DMS79 treated with DMSO at 0.1 percent for 48 hours (cell line): ENCODE measurements around the gene ITPR2.
"Not testable (repeated sequence)": the region's sequence is repeated elsewhere in the genome, so short reads cannot be mapped to it uniquely, and the experiment has no call there.

Experiments used
- DNase-seq: peaks from one replicate; lab custom pipeline; 2025; lab: John Stamatoyannopoulos, UW

The ITPR2 gene

GRCh38 chr12:26832822-26833742 lies at the start of gene ITPR2:
ITPR2 (minus strand) TSS chr12:26833194; CDS start chr12:26832781, 413 bp downstream.
- peak; percentile 83 for DNase-seq

DNA sequence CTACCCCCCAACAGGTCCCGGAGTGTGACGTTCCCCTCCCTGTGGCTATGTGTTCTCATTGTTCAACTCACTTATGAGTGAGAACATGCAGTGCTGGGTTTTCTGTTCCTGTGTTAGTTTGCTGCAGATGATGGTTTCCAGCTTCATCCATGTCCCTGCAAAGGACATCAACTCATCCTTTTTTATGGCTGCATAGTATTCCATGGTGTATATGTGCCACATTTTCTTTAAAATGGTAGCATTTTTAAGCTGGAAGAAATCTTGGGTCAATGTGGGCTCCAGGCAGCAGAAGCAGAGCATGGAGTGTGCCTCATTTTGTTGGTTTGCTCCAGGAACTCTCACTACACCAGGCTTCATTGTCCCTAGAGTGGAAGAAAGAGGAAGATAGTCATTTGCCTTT lies 47.6 kb upstream of the ITPR2 start:
- no peak for DNase-seq

DNA sequence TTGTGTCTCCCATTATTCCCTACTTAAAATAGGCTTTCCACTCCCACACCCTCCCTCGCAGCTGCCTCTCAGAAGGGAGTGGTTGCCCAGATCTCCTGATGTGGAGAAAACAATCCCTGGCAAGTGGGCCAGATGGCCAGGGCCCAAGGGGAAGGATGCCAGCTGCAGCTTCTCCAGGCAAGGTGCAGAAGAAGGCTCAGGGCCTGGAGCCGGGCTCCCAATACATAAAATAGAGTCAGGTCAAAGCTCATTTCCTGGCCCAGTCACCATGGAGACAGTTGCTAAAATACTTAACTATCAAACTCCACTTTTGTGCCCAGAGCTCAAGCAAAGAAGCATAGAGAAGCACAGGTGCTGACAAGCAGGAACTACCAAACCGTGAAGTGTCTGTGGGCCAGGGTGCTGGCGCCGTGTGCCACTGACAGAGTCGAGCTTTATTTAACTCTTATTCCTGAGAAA lies 45.7 kb upstream of the ITPR2 start:
- DNase-seq: peak; percentile 94

DNA sequence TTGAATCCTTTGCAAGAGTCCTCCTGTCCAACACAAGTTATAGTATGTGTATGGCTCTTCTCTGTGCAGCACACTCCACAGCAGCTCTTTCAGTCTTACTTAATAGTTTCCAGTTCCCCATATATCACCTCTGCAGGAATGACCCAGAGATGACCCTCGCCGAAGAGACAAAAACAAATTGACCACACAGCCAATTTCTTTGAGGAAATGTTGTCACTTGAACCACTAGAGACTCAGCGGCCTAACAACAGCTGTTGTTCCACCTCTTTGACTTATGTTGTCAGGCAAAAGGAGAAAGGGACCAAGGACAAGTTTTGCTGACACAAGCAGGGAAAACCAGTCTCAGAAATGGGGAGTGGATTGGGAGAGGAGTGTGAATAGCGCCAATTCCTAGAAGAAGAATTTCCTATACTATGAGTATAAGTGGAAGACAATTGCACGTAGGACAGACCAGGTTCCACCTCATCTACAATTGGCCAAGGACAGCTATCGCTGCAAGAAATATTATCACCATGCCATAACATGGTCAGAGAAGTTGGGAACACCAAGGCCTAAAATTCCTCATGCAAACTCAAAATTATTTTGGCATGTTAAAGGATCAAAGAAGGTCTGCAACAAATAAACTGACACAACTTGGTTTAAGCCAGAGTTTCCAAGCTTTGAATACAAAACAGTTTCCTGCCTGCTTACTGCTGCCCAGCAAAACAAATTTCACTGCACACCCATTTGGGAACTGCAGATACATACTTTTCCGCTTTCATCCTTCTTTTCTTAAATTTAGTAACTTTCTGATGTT lies 41.7 kb upstream of the ITPR2 start:
- no peak for DNase-seq

GRCh38 chr12:26872625-26873024 lies 39.6 kb upstream of the ITPR2 start:
- peak; percentile 80 for DNase-seq

GRCh38 chr12:26871985-26872384 lies 39.0 kb upstream of the ITPR2 start:
- peak; percentile 77 for DNase-seq

DNA sequence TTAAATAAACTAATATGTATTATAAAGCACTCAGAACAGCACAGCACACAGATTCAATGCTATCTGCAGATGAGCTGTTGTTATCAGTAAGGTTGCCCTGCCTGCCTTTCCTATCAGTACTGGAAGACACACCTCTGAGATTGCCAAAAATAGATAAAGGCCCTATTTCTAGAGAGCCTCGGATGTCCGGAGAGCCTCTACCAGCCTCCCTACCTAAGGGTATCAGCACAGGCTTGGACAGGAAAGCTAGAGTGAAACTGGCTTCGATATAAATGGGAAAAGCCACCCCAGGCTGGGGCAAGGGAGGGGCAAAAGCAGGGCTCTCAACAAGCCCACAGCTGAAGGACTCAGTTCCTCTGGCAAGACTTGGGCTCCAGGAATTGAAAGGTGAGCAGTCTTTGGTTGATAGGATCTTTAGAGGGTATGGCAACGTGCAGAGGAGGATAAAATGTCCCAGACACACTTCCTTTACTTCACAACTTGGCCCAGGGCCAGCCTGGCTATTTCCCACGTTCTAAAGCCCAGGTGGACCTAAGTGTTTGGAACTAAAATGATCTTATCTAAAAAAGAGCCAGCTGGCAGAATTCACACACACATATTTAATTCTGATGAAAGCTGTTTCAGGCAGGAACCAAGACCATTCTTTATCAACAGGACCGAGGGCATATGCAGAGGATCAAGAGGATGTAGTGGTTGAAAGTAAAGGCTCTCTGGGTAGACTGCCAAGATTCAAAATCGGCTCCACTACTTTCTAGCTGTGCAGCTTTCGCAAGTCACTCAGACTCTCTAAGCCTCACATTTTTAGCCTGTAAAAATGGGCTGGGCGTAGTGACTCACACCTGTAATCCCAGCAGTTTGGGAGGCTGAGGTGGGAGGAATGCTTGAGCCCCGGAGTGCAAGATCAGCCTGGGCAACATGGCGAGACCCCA lies 37.8 kb upstream of the ITPR2 start:
- peak; percentile 96 for DNase-seq

DNA sequence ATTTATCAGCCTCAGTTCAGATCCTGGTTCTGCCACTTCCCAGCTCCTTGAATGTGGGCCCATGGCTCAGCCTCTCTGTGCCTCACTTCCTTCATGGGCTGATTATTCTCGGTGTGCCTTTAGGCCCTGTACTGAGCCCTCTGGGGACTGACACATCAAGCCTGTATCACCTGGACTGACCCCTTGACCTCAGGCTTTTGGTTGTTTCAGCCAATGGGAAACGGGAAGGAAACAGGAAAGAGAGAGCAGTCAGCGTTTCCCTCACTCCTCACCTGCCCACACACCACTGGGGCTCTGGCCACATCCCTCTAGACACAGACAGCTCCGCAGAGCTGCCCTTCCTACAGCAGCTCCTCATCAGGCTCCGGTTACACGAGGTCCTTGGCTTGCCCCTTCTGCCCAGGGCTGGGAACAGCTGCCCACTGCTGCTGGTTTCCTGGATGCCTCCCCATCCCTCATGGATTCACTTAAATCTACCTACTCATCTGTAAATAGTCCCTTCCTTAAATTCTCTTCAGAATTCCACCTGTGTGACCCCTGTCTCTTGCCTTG lies 37.0 kb upstream of the ITPR2 start:
- peak; percentile 68 for DNase-seq

DNA sequence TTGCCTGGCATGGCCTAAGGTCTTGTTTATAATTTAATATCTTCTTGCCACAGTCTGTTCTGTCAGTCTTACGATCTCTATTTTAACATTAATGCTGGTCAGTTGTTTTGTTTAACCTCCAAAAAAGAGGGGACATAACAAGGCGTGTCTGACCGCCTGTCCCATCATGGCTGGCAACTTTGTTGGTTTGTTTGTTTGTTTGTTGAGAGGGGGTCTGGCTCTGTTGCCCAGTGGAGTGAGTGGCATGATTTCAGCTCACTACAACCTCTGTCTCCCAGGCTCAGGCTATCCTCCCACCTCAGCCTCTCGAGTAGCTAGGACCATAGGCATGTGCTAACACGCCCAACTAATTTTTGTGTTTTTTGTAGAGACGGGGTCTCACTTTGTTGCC lies 36.1 kb upstream of the ITPR2 start:
- DNase-seq: no peak

DNA sequence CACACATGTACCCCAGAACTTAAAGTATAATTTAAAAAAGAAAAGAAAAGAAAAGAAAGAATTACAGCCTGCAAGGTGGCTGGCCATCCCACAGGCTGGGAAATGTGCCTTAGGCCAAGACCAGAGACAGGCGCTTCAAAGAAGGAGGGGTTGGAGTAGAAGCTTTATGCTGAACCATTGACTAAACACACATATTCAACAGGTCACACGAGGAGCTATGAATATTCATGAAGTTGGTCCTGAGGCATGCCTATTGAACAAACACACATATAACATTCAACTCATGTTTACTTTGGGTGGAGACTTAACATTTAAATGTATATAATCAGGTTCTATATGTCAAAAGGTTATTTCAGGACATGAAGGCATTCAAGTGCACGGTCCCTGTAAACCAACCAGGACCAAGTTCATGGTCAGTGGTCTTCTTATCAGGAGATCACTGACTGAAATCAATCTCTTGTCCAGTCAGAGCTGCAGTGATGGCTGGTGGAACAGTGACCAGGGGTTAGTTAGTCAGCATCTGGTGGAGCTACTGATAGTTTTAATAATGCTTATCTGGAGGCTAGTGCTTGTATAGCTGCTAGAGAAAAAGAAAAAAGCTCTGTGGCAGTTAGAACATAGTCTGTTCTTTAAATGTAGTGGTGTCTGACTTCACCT lies 35.6 kb upstream of the ITPR2 start:
- DNase-seq: no peak

DNA sequence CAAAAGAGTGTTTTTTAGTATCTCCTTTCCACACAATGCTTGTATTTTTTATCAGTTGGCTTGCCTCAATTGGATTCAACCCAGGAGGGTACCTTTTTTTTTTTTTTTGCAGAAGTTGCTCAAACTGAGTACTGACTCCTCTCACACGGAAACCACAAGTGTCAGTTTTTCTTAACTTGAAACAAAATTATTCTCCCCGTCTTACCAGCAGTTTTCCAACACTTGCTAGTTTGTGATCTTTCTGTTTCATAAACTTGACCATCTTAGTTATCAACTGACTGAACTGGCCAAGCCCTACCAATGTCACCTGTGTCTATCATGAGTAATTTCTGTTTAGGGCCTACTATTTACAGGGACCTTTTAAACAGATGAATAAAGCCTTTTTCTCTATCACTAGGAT lies 34.1 kb upstream of the ITPR2 start:
- no peak for DNase-seq

GRCh38 chr12:26863515-26863914 lies 30.5 kb upstream of the ITPR2 start:
- no peak for DNase-seq

GRCh38 chr12:26862787-26863186 lies 29.8 kb upstream of the ITPR2 start:
- not testable (repeated sequence) for DNase-seq

DNA sequence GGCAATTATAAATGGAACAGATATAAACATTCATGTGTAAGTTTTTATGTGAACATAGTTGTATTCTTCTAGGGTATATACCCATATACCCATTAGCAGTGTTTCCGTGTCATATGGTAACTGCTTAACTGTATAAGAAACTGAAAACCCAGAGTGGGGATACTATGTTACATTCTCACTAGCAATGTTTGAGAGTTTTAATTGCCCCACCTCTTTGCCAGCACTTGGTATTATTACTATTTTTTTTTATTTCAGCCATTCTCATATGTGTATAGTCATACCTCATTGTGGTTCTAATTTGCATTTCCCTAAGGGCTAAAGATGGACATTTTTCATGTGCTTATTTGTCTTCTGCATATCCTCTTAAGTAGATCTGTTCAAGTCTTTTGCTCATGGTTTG lies 28.7 kb upstream of the ITPR2 start:
- no peak for DNase-seq

GRCh38 chr12:26857465-26858176 lies 24.6 kb upstream of the ITPR2 start:
- no peak for DNase-seq

- no peak for DNase-seq
Observed at GRCh38 chr12:26855337-26855736, 22.3 kb upstream of the ITPR2 start.

- DNase-seq: peak; percentile 76
Observed at GRCh38 chr12:26854031-26854390, 21.0 kb upstream of the ITPR2 start.

- DNase-seq: no peak
Observed at GRCh38 chr12:26853303-26854030, 20.5 kb upstream of the ITPR2 start.

GRCh38 chr12:26851031-26851809 lies 18.2 kb upstream of the ITPR2 start:
- DNase-seq: no peak
